B cell (primary cell): ENCODE results near the gene PLAAT3. TPM values are rescaled to one million over a fixed set of nuclear protein-coding genes. Genes with fewer than 3 reads are reported as not detected.

ENCODE experiments used
- ATAC-seq: fragments of 200-7000 bp; cut with Tn5 transposase; one replicate; pipeline ENCODE4 v1.10.0; 2021; ENCODE audit warnings: low read depth, mild to moderate bottlenecking, moderate number of reproducible peaks, moderate library complexity
- CTCF ChIA-PET: fragments of 350-600 bp; sonication (Branson Sonifier 250); formaldehyde crosslinking; loops from one replicate; lab custom pipeline; 2021; ENCODE audit warnings: antibody characterized with exemption, inconsistent platforms; lab: Charles Lee
- POLR2A ChIA-PET: fragments of 350-600 bp; sonication (Branson Sonifier 250); formaldehyde crosslinking; loops from one replicate; lab custom pipeline; 2021; ENCODE audit warnings: antibody characterized with exemption; lab: Charles Lee
- DNase-seq: peaks from one replicate; pipeline ENCODE4 v3.0.0; 2013
- H2AFZ ChIP-seq: 2 replicates; pipeline ENCODE4 v1.6.1; 2012; ENCODE audit warnings: mild to moderate bottlenecking, low read depth, low read length; ENCODE audit not compliant: insufficient read depth, poor library complexity, severe bottlenecking
- H3K27ac ChIP-seq, 2 donors: 1 replicate in 1 of 2; 2 replicates in 1 of 2; pipeline ENCODE4 v1.5.1; 2012 to 2013; ENCODE audit warnings: low read length in 2 of 2, mild to moderate bottlenecking in 2 of 2, moderate library complexity in 1 of 2
- H3K27me3 ChIP-seq, 4 experiments: fragments of 200-600 bp in 1 of 4; sonication (generic) in 1 of 4; replicated peaks in 1 of 4; 1 replicate in 2 of 4; 2 replicates in 2 of 4; pipeline versions ENCODE4 v1.6.1 to v1.7.0; 2013 to 2016; ENCODE audit warnings: low read length in 3 of 4, mild to moderate bottlenecking in 2 of 4, mixed read lengths in 1 of 4, moderate library complexity in 1 of 4; ENCODE audit not compliant: insufficient read depth in 4 of 4, control insufficient read depth in 3 of 4; ENCODE audit errors: control extremely low read depth in 1 of 4
- H3K36me3 ChIP-seq, 2 experiments: replicated peaks in 1 of 2; 1 replicate in 1 of 2; 2 replicates in 1 of 2; pipeline versions ENCODE4 v1.6.1 to v1.7.1; 2013; ENCODE audit warnings: low read length in 1 of 2; ENCODE audit not compliant: insufficient read depth in 2 of 2, control insufficient read depth in 1 of 2; ENCODE audit errors: control extremely low read depth in 1 of 2, extremely low read depth in 1 of 2
- H3K4me1 ChIP-seq, 2 donors: fragments of 200-600 bp in 1 of 2; sonication (generic) in 1 of 2; 1 replicate in 1 of 2; 2 replicates in 1 of 2; pipeline versions ENCODE4 v1.5.1 to v1.6.1; 2013 to 2017; ENCODE audit warnings: low read length in 2 of 2; ENCODE audit not compliant: control insufficient read depth in 2 of 2, insufficient read depth in 2 of 2
- H3K4me2 ChIP-seq: replicated peaks from 2 replicates; pipeline ENCODE3; 2012; ENCODE audit warnings: mild to moderate bottlenecking, low read depth, low read length; ENCODE audit not compliant: poor library complexity, severe bottlenecking
- H3K4me3 ChIP-seq, 5 experiments: fragments of 200-600 bp in 1 of 5; sonication (generic) in 1 of 5; 1 replicate in 3 of 5; 2 replicates in 2 of 5; pipeline versions ENCODE4 v1.5.1 to v1.7.0; 2011 to 2016; ENCODE audit warnings: low read length in 4 of 5, mild to moderate bottlenecking in 4 of 5, low read depth in 2 of 5, control low read depth in 1 of 5, moderate library complexity in 1 of 5; ENCODE audit not compliant: insufficient read depth in 1 of 5; ENCODE audit errors: control extremely low read depth in 1 of 5, extremely low read depth in 1 of 5
- H3K79me2 ChIP-seq: fragments of 200-600 bp; sonication (generic); one replicate; pipeline ENCODE4 v1.6.0; 2016; ENCODE audit warnings: low read length; ENCODE audit not compliant: control insufficient read depth, insufficient read depth
- H3K9ac ChIP-seq: fragments of 200-600 bp; sonication (generic); 2 replicates; pipeline ENCODE4 v1.6.1; 2017; ENCODE audit warnings: mild to moderate bottlenecking, low read length, moderate library complexity
- H3K9me3 ChIP-seq, 3 donors: one replicate each; pipeline versions ENCODE4 v1.6.1 to v1.7.1; 2013; ENCODE audit warnings: low read length in 2 of 3; ENCODE audit not compliant: control insufficient read depth in 2 of 3, insufficient read depth in 1 of 3; ENCODE audit errors: control extremely low read depth in 1 of 3
- H4K20me1 ChIP-seq: 2 replicates; pipeline ENCODE4 v1.6.0; 2012; ENCODE audit warnings: mild to moderate bottlenecking, low read length; ENCODE audit not compliant: insufficient read depth, control insufficient read depth, poor library complexity, severe bottlenecking
- H3K27ac Mint-ChIP-seq: one replicate; pipeline ENCODE4 v1.8.0; 2021; ENCODE audit warnings: mixed read lengths
- H3K27me3 Mint-ChIP-seq: one replicate; pipeline ENCODE4 v1.8.0; 2021; ENCODE audit warnings: mixed read lengths
- H3K4me1 Mint-ChIP-seq: one replicate; pipeline ENCODE4 v1.8.0; 2021; ENCODE audit warnings: mixed read lengths
- H3K4me3 Mint-ChIP-seq: one replicate; pipeline ENCODE4 v1.8.0; 2021; ENCODE audit warnings: mixed read lengths
- H3K9me3 Mint-ChIP-seq: one replicate; pipeline ENCODE4 v1.8.0; 2022; ENCODE audit warnings: mixed read lengths; ENCODE audit not compliant: insufficient read depth
- CTCF ChIP-seq: fragments of 200-600 bp; IDR thresholded peaks from one replicate; pipeline ENCODE4 v1.8.0; 2022; ENCODE audit warnings: antibody characterized with exemption, mild to moderate bottlenecking
- EZH2 ChIP-seq: IDR thresholded peaks from 2 replicates; pipeline ENCODE4 v1.6.1; 2012; ENCODE audit warnings: borderline replicate concordance, low read depth, mild to moderate bottlenecking, moderate library complexity, low read length; ENCODE audit not compliant: insufficient read depth, poor library complexity, severe bottlenecking
- WGBS: methylation state at CpG from one replicate; pipeline ENCODE4 v1.1.5; 2013; ENCODE audit warnings: missing lambda C conversion rate; ENCODE audit not compliant: insufficient coverage; 5-methylcytosine and 5-hydroxymethylcytosine counted together
- intact Hi-C: fragments of 100-400 bp; cut with micrococcal nuclease; formaldehyde crosslinking; loops from one replicate; pipeline ENCODE4 v1.10.0; 2022
- polyA plus RNA-seq: library from polyadenylated mRNA; depleted of rRNA; stranded (reverse); fragments of >200 nt; gene quantifications from 2 replicates; pipeline ENCODE4 v1.2.3, GENCODE V29; 2012
- total RNA-seq, 2 donors: library from RNA; stranded (reverse); fragments of 120-200 nt in 1 of 2; gene quantifications; 1 replicate in 1 of 2; 2 replicates in 1 of 2; pipeline versions ENCODE4 v1.2.3 to v1.2.4, GENCODE V29; 2013 to 2022

PLAAT3 gene
- total and polyA plus RNA-seq, 2 donors (not counting 1 experiment from before 2014, with no cell fraction given): 2.3 to 3.1 TPM

DNA sequence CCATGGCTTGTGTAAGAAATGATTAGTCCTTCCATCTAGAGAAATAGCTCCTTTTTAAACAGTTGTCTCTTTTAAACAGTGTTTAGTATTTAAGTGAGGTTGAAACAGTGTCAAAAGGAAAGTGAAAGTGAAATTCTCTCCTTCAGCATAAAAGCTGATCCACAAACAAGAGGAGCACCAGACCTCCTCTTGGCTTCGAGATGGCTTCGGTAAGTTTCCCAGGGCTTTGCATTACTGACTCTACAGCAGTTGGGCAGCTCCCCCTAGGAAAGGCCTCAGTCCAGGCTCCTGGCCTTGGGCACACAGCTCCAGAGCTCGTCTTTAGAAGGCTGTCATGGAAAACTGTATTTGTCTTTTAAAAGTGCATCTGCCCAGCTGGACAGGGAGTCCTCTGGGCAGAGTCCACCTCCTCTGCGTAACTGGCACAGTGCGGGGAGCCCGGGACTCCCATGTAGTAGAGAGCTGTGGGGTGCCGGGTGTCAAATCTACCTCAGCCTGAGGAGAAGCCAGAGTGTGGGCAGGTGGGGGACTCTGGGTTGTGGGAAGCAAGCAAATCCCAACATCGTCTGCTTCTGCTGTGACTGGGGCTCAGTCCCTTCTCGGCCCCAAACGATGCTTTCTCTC, 77.5 kb downstream of the PLAAT3 start, which contains the start of gene PLAAT4:
TSS of gene PLAAT4 (plus strand) at position 140 of the 624 bp plus-strand sequence. CDS start at position 201, 61 bp downstream.
- peaks cover 43% of the 10 kb centered on the region for H3K4me1 Mint-ChIP-seq
- H3K27me3 ChIP-seq: no peaks in the 10 kb centered on the region
- intact Hi-C loops: no loop called here
- peak within 1 kb of the TSS; percentile 86 for H3K27ac Mint-ChIP-seq
- CTCF ChIA-PET: interaction anchor here (1.1 to 2.2 kb wide), 8 partner anchors 9 to 202 kb away, joined by 3 to 11 read pairs (median 4); partner anchors contain the start of gene PLAAT2
- H2AFZ ChIP-seq: peak within 1 kb of the TSS; percentile 92
- H3K4me1 ChIP-seq: peaks cover 22 to 34% of the 10 kb centered on the region in 2 donors
- no peaks in the 10 kb centered on the region for H4K20me1 ChIP-seq
- H3K4me2 ChIP-seq: peak within 1 kb of the TSS; percentile 90
- H3K79me2 ChIP-seq: peaks cover 13% of the 10 kb centered on the region
- peak within 1 kb of the TSS; percentile 63 for H3K27ac ChIP-seq
- POLR2A ChIA-PET: interaction anchor here (0.7 kb wide), 1 partner anchor 1236 kb away, joined by 3 read pairs; no protein-coding TSS in a partner anchor
- DNase-seq (peak; percentile 63), ATAC-seq (peak; percentile 64)
- no peaks in the 10 kb centered on the region for H3K9me3 ChIP-seq
- no peaks in the 10 kb centered on the region for H3K36me3 ChIP-seq
- H3K4me3 Mint-ChIP-seq: peak within 1 kb of the TSS; percentile 84
- H3K4me3 ChIP-seq: peak within 1 kb of the TSS; percentile 1 to 89 (median 64)
- H3K27me3 Mint-ChIP-seq: no peaks in the 10 kb centered on the region
- WGBS: 23% methylated on average over 10 of the region's 10 CpGs
- peak within 1 kb of the TSS; percentile 77 for H3K9ac ChIP-seq
- no peak for TF ChIP-seq CTCF
- TF ChIP-seq EZH2: no peak
- no peaks in the 10 kb centered on the region for H3K9me3 Mint-ChIP-seq

DNA sequence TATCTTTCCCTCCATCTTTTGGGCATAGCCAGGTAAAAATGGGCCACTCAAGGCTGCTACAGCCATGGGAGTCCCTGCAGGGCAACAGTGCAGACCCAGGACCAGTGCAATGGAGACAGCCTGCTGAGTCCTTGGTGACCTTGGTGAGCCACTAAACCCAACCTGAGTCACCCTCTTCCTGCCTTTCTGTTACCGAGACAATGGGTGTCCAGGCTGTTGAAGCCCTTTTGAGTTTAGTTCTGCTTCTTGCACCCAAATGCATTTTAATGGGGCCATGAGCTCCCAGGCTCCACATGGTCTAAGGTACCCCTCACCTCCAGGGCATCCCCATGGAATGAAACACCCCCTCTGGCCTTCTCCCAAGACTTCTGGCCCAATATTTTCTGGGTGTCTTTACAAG, 78.5 kb downstream of the PLAAT3 start:
- peak overlapping the region; percentile 84 for H3K4me3 Mint-ChIP-seq
- Histone ChIP-seq H3K4me3 (no peak overlapping the region), H3K9me3 (no peaks in the 10 kb centered on the region), H3K27ac (no peak overlapping the region), H3K79me2 (peaks cover 13% of the 10 kb centered on the region), H3K27me3 (no peaks in the 10 kb centered on the region), H3K4me1 (peaks cover 29 to 42% of the 10 kb centered on the region in 2 donors), H3K4me2 (no peak overlapping the region), H3K9ac (no peak overlapping the region), H2AFZ (no peak overlapping the region), H3K36me3 (no peaks in the 10 kb centered on the region), H4K20me1 (no peaks in the 10 kb centered on the region)
- 90% methylated on average over 1 of the region's 1 CpG for WGBS
- peaks cover 47% of the 10 kb centered on the region for H3K4me1 Mint-ChIP-seq
- no peaks in the 10 kb centered on the region for H3K27me3 Mint-ChIP-seq
- DNase-seq (no peak), ATAC-seq (no peak)
- no peak overlapping the region for H3K27ac Mint-ChIP-seq
- intact Hi-C loops: no loop called here
- POLR2A ChIA-PET: no interaction called here
- no peak for TF ChIP-seq EZH2
- TF ChIP-seq CTCF: no peak
- CTCF ChIA-PET: interaction anchor here (2.2 kb wide), 1 partner anchor 57 kb away, joined by 11 read pairs; no protein-coding TSS in a partner anchor
- H3K9me3 Mint-ChIP-seq: no peaks in the 10 kb centered on the region
